Sigmoid colon (tissue), 7 donors: Measurements from ENCODE around the gene GRIP1. TPM values are rescaled to one million over a fixed set of nuclear protein-coding genes. Genes with fewer than 3 reads are reported as not detected.

Experiments used
- DNase-seq: peaks from one replicate; pipeline ENCODE4 v3.0.0-alpha.2; 2019
- H3K27ac ChIP-seq, 4 donors: fragments of 200-600 bp; sonication (generic); one replicate each; pipeline ENCODE4 v1.5.1; 2016 to 2019; ENCODE audit warnings: mild to moderate bottlenecking in 1 of 4
- H3K27me3 ChIP-seq, 3 donors: fragments of 200-600 bp; sonication (generic); one replicate each; pipeline ENCODE4 v1.5.1; 2019; ENCODE audit warnings: mild to moderate bottlenecking in 1 of 3
- H3K36me3 ChIP-seq, 4 donors: fragments of 200-600 bp; sonication (generic); one replicate each; pipeline ENCODE4 v1.5.1; 2016 to 2019
- H3K4me1 ChIP-seq, 4 donors: fragments of 200-600 bp; sonication (generic); one replicate each; pipeline ENCODE4 v1.5.1; 2017 to 2019
- H3K4me3 ChIP-seq, 4 donors: fragments of 200-600 bp; sonication (generic); one replicate each; pipeline ENCODE4 v1.5.1; 2017 to 2019; ENCODE audit warnings: mild to moderate bottlenecking in 2 of 4, moderate library complexity in 1 of 4
- H3K9me3 ChIP-seq, 4 donors: fragments of 200-600 bp in 3 of 4; sonication (generic) in 3 of 4; one replicate each; pipeline versions ENCODE4 v1.5.1 to v1.6.1; 2013 to 2019
- EP300 ChIP-seq, 4 donors: sonication (generic); formaldehyde crosslinking; IDR thresholded peaks; one replicate each; pipeline ENCODE4 v1.6.1; 2017; ENCODE audit warnings: antibody characterized with exemption in 4 of 4
- POLR2A ChIP-seq, 2 donors: fragments of 450-650 bp; IDR thresholded peaks; one replicate each; pipeline ENCODE4 v1.6.1; 2016; ENCODE audit warnings: antibody characterized with exemption in 2 of 2, mild to moderate bottlenecking in 2 of 2, moderate library complexity in 2 of 2
- POLR2AphosphoS5 ChIP-seq, 4 donors: sonication (generic); formaldehyde crosslinking; IDR thresholded peaks; one replicate each; pipeline ENCODE4 v1.6.1; 2017; ENCODE audit warnings: antibody characterized with exemption in 4 of 4
- WGBS, 2 donors: extraction: QIAGEN DNeasy Blood & Tissue Kit; methylation state at CpG; one replicate each; pipeline ENCODE4 v1.1.7; 2013; 5-methylcytosine and 5-hydroxymethylcytosine counted together
- intact Hi-C: fragments of 100-400 bp; cut with DNase I; formaldehyde crosslinking; loops from one replicate; pipeline ENCODE4 v1.15.1; 2023
- polyA plus RNA-seq, 3 donors: library from polyadenylated mRNA; stranded (reverse); fragments of 200-250 nt; gene quantifications; one replicate each; pipeline ENCODE4 v1.2.3, GENCODE V29; 2013
- total RNA-seq, 4 donors: library from RNA; depleted of rRNA; stranded (reverse); fragments of >200 nt; gene quantifications; one replicate each; pipeline ENCODE4 v1.1.0, GENCODE V29; 2016
- TF ChIP-seq, protein P1 (sequence below), 4 experiments: fragments of 450-650 bp in 3 of 4; fragments of 200-600 bp in 1 of 4; IDR thresholded peaks; one replicate each; pipeline ENCODE4 v1.5.1; 2016 to 2019; ENCODE audit warnings: antibody characterized with exemption in 4 of 4, mild to moderate bottlenecking in 3 of 4, moderate library complexity in 2 of 4
- donor health status: healthy with polysubstance abuse.
- donor health status: Bipolar disorder and iron deficiency.
- donor health status: healthy.

GRIP1 gene
- total and polyA plus RNA-seq, 7 donors: 0.46 to 14.0 (median 6.3) TPM

DNA sequence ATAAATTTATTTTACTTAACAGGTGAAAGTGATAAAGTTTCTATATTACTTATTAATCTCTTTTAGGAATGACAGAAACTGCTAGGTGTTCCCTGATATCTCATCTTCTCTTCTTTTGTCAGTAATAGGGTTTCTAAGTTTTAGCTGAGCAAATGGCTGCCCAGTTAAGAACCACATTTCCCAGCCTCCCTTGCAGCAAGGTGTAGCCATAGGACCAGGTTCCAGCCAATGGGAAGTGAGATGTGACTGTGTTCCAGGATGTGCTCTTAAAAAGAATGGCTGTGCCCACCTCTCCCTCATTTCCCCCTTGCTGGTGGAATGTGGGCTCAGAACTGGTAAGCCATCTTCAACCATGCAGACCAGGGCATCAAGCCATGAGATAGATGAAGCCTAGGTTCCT is 210.9 kb downstream of the GRIP1 start:
- no peak for DNase-seq
- H3K27me3 ChIP-seq: no peaks in the 10 kb centered on the region
- H3K27ac ChIP-seq: no peak overlapping the region
- H3K36me3 ChIP-seq: no peaks in the 10 kb centered on the region
- intact Hi-C loops: no loop called here
- TF ChIP-seq, protein P1, sequence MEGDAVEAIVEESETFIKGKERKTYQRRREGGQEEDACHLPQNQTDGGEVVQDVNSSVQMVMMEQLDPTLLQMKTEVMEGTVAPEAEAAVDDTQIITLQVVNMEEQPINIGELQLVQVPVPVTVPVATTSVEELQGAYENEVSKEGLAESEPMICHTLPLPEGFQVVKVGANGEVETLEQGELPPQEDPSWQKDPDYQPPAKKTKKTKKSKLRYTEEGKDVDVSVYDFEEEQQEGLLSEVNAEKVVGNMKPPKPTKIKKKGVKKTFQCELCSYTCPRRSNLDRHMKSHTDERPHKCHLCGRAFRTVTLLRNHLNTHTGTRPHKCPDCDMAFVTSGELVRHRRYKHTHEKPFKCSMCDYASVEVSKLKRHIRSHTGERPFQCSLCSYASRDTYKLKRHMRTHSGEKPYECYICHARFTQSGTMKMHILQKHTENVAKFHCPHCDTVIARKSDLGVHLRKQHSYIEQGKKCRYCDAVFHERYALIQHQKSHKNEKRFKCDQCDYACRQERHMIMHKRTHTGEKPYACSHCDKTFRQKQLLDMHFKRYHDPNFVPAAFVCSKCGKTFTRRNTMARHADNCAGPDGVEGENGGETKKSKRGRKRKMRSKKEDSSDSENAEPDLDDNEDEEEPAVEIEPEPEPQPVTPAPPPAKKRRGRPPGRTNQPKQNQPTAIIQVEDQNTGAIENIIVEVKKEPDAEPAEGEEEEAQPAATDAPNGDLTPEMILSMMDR (IDR thresholded peaks at IDR 0.05): no peak
- TF ChIP-seq EP300 (IDR thresholded peaks at IDR 0.05) (no peak), POLR2AphosphoS5 (IDR thresholded peaks at IDR 0.05) (no peak), POLR2A (IDR thresholded peaks at IDR 0.05) (no peak)
- H3K4me1 ChIP-seq: no peaks in the 10 kb centered on the region
- no peaks in the 10 kb centered on the region for H3K9me3 ChIP-seq
- no peak overlapping the region for H3K4me3 ChIP-seq

DNA sequence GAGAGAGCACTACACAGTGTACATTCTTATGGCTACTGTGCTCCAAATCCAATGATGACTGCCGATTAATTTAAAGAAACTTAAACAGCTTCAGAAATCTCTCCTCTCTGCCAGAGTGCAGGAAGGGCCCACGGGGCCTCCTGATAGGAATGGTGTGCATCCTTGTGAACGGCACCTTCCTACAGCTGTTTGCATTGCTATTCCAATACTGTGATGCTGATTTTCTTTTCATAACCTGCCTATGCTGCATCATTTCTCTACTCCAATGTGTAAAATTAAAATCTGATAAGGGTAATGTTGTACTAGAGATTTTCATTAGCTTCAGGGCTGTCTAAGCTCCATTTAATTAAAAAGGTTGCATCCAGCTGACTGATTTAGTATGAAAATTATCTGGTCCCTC is 217.5 kb downstream of the GRIP1 start:
- no peak overlapping the region for H3K27ac ChIP-seq
- intact Hi-C loops: no loop called here
- no peak for TF ChIP-seq EP300 (IDR thresholded peaks at IDR 0.05)
- TF ChIP-seq, protein P1 (IDR thresholded peaks at IDR 0.05): no peak
- no peak for TF ChIP-seq POLR2AphosphoS5 (IDR thresholded peaks at IDR 0.05)
- no peak for TF ChIP-seq POLR2A (IDR thresholded peaks at IDR 0.05)
- H3K27me3 ChIP-seq: no peaks in the 10 kb centered on the region
- H3K4me3 ChIP-seq: no peak overlapping the region
- no peaks in the 10 kb centered on the region for H3K9me3 ChIP-seq
- no peak for DNase-seq
- H3K36me3 ChIP-seq: no peaks in the 10 kb centered on the region
- H3K4me1 ChIP-seq: no peaks in the 10 kb centered on the region
- 71 to 87% methylated on average over 3 of the region's 3 CpGs for WGBS, 2 donors

DNA sequence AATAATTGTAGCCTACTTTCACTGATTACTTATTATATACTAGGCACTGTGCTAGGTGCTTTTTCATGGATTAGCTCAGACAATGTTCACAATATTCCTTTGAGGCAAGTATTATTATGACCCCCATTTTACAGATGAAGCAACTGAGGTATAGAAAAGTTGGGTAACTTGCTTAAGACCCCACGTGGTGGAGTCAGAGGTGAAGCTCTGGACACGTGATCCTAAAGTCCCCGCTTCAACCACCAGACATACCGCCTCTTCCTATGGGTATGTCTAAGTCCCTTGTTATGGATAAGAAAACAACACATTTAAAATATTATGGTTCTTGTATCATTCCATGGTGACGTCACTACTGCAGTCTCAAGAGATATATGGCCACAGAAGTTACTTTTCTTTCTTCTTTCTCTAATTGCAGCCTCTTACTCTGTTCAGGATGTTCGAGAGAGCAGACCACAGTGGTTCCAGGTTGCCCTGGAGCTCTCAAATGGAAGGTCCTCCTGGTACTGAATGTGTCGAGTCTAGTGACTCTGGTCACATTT is 218.9 kb downstream of the GRIP1 start:
- Histone ChIP-seq H3K4me1 (no peaks in the 10 kb centered on the region), H3K27ac (no peak overlapping the region), H3K27me3 (no peaks in the 10 kb centered on the region), H3K4me3 (no peak overlapping the region), H3K36me3 (no peaks in the 10 kb centered on the region), H3K9me3 (no peaks in the 10 kb centered on the region)
- 78 to 83% methylated on average over 7 of the region's 7 CpGs for WGBS, 2 donors
- no peak for DNase-seq
- intact Hi-C loops: no loop called here
- TF ChIP-seq EP300 (IDR thresholded peaks at IDR 0.05) (no peak), POLR2A (IDR thresholded peaks at IDR 0.05) (no peak), POLR2AphosphoS5 (IDR thresholded peaks at IDR 0.05) (no peak)
- TF ChIP-seq, protein P1 (IDR thresholded peaks at IDR 0.05): no peak

DNA sequence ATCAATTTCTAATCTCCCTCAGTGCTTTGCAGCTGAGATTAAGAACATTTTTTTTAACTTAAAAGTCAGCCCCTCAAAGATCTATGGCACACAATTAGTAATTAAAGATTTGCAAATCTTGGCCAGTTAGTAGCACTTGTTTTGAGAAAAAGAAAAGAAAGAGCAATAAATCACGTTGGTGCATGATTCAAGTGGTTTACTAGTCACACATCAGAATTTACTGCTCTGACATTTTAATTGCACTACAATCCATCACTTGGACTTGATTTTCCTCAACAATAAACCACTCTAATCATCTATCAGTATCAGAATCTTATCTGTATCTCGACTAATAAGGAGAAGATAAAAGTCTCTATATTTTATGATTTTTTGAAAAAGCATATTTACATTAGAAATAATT is 222.3 kb downstream of the GRIP1 start:
- intact Hi-C loops: no loop called here
- H3K9me3 ChIP-seq: no peaks in the 10 kb centered on the region
- TF ChIP-seq EP300 (IDR thresholded peaks at IDR 0.05) (no peak), POLR2AphosphoS5 (IDR thresholded peaks at IDR 0.05) (no peak), POLR2A (IDR thresholded peaks at IDR 0.05) (no peak)
- TF ChIP-seq, protein P1 (IDR thresholded peaks at IDR 0.05): no peak
- no peak overlapping the region for H3K4me3 ChIP-seq
- no peaks in the 10 kb centered on the region for H3K36me3 ChIP-seq
- no peak overlapping the region for H3K27ac ChIP-seq
- H3K4me1 ChIP-seq: no peaks in the 10 kb centered on the region
- no peak for DNase-seq
- 22 to 29% methylated on average over 2 of the region's 2 CpGs for WGBS, 2 donors
- no peaks in the 10 kb centered on the region for H3K27me3 ChIP-seq

DNA sequence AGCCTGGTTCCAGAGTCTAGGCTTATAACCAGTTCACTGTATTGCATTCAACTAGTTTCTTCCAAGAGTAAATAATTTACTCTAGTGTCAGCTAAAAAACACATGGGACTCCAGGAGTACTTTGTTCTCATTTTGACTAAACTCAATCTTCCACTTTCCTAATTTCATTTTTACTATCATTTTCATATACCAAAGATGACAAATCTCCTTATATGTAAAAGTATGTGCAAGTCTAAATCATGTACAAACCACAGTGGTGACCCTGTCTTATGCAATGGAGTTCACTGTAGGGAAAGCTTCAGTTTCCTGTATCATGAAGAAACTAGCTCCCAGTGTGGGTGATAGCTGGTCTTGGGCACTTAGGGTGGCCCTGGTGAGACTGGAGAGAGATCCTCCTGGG is 225.0 kb downstream of the GRIP1 start:
- no peak for DNase-seq
- H3K27ac ChIP-seq: no peak overlapping the region
- no peaks in the 10 kb centered on the region for H3K36me3 ChIP-seq
- TF ChIP-seq EP300 (IDR thresholded peaks at IDR 0.05): no peak
- no peaks in the 10 kb centered on the region for H3K27me3 ChIP-seq
- no peaks in the 10 kb centered on the region for H3K4me1 ChIP-seq
- H3K9me3 ChIP-seq: no peaks in the 10 kb centered on the region
- no peak overlapping the region for H3K4me3 ChIP-seq
- intact Hi-C loops: no loop called here
